ENCODE results near the gene KLRC3.
"Not testable (repeated sequence)": the region's sequence is repeated elsewhere in the genome, so short reads cannot be mapped to it uniquely, and the experiment has no call there.

KLRC3 gene

DNA sequence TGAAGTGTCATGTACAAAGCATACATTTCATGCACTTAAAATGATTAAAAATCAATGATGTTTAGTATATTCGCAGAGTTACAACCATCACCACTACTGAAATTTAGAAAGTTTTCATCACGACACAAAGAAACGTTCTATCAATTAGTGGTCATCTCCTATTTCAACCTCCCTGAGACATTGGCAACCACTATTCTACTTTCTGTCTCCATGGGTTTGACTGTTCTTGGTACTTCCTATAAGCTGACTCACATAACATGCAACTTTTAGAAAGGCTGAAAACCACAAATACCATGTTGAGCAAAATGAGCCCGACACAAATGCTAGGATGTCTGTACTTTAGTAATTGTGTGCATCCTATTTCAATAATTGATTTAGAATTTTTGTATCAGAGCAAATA, 10.2 kb upstream of the KLRC3 start:
- not testable (repeated sequence) for H3K9me3 ChIP-seq (replicated peaks in 1 of 11); H3K36me3 ChIP-seq; H4K20me1 ChIP-seq; H3K27me3 ChIP-seq; H3K4me1 ChIP-seq; H3K9ac ChIP-seq; H3K4me3 ChIP-seq; H3K27ac ChIP-seq; H3K4me2 ChIP-seq

DNA sequence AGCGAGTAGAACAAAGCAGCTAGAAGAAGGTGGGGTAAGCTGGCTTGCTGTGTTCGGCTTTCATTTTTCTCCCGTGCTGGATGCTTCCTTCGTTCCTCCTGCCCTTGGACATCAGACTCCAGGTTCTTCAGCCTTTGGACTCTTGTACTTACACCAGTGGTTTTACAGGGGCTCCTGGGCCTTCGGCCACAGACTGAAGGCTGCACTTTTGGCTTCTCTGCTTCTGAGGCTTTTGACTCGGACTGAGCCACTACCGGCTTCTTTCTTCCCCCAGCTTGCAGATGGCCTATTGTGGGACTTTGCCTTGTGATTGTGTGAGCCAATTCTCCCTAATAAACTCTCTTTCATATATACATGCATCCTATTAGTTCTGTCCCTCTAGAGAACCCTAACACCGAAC, 5.5 kb upstream of the KLRC3 start:
- H3K4me1 ChIP-seq; H3K27ac ChIP-seq; H3K4me2 ChIP-seq; H3K4me3 ChIP-seq; H3K9me3 ChIP-seq (replicated peaks in 1 of 11); H3K9ac ChIP-seq; H4K20me1 ChIP-seq; H3K27me3 ChIP-seq; H3K36me3 ChIP-seq: not testable (repeated sequence)

DNA sequence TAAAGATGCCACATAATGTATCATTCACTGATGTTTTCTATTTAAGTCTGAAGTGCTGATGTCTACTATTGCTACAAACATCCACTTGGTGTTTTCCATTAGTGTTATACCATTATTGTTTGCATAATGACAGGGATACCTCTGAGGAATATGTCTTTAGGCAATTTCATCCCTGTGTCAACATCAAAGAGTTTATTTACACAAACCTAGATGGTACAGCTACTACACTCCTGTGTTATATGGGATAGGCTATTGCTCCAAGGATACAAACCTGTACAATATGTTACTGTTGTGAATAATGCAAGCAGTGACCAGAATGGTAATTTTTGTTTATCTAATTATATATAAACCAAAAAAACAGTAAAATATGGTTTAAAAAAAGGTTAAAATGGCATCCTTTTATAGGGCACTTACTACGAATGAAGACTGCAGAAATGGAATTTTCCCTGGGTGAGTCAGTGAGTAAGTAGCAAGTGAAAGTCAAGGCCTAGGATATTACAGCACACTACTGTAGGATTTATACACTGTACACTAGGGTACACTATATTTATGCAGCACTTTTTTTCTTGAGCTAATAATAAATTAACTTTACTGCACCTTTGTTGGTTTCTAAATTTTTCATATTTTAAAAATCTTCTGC, 4.0 kb upstream of the KLRC3 start:
- H3K9ac ChIP-seq; H3K36me3 ChIP-seq; H3K4me2 ChIP-seq; H3K27me3 ChIP-seq; H3K4me3 ChIP-seq; H3K4me1 ChIP-seq; H3K9me3 ChIP-seq (replicated peaks in 1 of 11); H3K27ac ChIP-seq; H4K20me1 ChIP-seq: not testable (repeated sequence)

DNA sequence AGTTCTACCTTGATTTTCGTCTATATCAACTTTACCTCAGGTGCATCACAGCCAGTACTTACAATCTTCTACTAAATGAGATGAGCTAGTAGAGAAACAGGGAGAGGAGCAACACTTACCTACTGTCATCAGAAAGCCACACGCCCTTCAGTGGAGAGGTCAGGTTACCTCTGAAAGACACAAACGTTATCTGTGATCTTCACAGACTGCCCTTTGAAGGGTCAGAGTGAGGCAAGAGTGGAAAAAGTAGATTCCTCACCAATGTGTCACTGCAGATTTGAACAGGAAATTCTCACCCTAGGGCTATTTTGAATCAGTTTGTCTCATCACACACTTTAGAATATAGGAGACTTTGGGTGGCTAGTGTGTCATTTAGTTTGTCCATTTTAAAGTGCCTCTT, 1.8 kb upstream of the KLRC3 start:
- not testable (repeated sequence) for H3K9me3 ChIP-seq (replicated peaks in 1 of 11); H3K36me3 ChIP-seq; H3K4me1 ChIP-seq

DNA sequence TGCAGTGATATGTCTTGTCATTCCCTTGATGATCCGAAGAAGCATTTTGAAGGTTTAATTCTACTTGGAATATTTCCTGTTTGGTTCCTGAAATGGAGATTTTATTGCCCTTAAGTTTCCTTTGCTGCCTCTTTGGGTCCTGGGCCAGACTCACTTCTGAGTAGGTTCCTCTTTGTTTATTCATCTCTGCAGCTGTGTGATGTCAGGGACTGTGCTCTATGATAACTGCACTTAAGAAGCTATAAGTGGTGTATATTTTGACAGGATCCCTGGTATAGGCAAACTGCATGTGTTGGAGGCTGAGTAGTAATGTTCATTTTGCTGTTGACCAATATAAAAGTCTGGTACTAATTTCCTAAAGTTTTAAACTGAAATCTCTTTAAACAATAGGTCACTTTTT, 11.0 kb downstream of the KLRC3 start, which contains the start of gene KLRC4:
Gene KLRC4 (minus strand): TSS at position 366 of the 400 bp plus-strand sequence. CDS start 182 bp downstream, at position 184.
- no peak within 1 kb of the TSS for H3K4me2 ChIP-seq

More for the DNA sequence above, 1.8 kb upstream of the KLRC3 start:
- H3K4me3 ChIP-seq, H3K9ac ChIP-seq, H3K4me2 ChIP-seq, H4K20me1 ChIP-seq, H3K27me3 ChIP-seq, H3K27ac ChIP-seq: not testable (repeated sequence)

DNA sequence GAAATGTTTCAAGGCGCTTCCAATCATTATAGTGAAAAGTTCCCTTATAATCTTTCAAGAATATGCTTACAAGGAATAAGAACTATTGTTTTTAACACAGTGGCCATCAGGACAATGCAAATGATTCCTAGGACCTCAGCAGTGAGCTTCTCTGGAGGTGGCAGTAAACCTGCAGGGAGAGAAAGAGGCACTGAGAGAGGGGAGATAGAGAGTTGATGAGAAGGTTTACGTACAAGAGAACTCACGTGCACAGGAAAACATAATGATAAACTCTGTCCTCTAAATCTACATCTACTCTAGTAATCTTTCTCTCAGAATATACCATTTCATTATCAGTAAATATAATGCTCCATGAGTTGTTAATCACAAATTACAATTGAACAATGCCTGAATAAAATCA, 11.6 kb downstream of the KLRC3 start:
- Histone ChIP-seq H3K36me3 (no peaks in the 10 kb centered on the region), H3K4me1 (peaks cover 0 to 10% (median 6%) of the 10 kb centered on the region in 10 experiments; a peak in 11 of 20 replicates), H3K27me3 (no peaks in the 10 kb centered on the region), H3K27ac (no peak overlapping the region), H3K4me2 (no peak overlapping the region), H4K20me1 (no peaks in the 10 kb centered on the region), H3K9ac (no peak overlapping the region), H3K4me3 (no peak overlapping the region), H3K9me3 (replicated peaks in 1 of 11) (peaks cover 0 to 11% (median 5%) of the 10 kb centered on the region in 11 experiments; a peak in 7 of 22 replicates)
- TF ChIP-seq Cebpa-rat (IDR thresholded peaks at IDR 0.05): no peak

More for the DNA sequence above, 11.0 kb downstream of the KLRC3 start, which contains the start of gene KLRC4:
- Histone ChIP-seq H3K4me1 (peaks cover 0 to 10% (median 6%) of the 10 kb centered on the region in 10 experiments; a peak in 11 of 20 replicates), H3K27me3 (no peaks in the 10 kb centered on the region), H3K9ac (no peak within 1 kb of the TSS), H3K4me3 (no peak within 1 kb of the TSS), H3K36me3 (no peaks in the 10 kb centered on the region), H3K9me3 (replicated peaks in 1 of 11) (peaks cover 0 to 9% (median 5%) of the 10 kb centered on the region in 11 experiments; a peak in 7 of 22 replicates), H3K27ac (no peak within 1 kb of the TSS), H4K20me1 (no peaks in the 10 kb centered on the region)
- no peak for TF ChIP-seq Cebpa-rat (IDR thresholded peaks at IDR 0.05)

DNA sequence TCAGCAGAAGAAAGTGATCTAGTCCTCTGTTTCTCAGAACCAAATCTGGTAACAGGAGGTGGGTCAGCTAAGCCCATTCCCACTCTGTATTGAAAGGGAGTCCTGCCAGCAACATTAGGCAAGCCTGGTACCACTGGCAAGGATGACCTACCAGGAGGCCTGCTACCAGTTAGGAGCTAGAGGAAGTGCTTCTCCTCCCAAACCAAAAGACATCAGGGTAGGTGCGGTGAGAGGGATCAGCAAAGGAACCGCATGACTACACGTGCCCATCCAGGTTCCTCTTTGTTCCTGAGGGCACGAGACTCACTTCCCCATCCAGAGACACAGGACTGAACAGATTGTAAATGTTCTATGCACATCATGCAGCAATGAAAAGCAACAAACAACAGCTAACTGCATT, 13.7 kb downstream of the KLRC3 start:
- Histone ChIP-seq H4K20me1 (no peaks in the 10 kb centered on the region), H3K27me3 (no peaks in the 10 kb centered on the region), H3K9me3 (replicated peaks in 1 of 11) (peaks cover 0 to 11% (median 5%) of the 10 kb centered on the region in 11 experiments; a peak in 7 of 22 replicates), H3K4me2 (peak overlapping the region in 6 of 11 experiments; percentile 27 to 62 (median 46); a peak in 11 of 22 replicates), H3K9ac (no peak overlapping the region), H3K36me3 (no peaks in the 10 kb centered on the region), H3K4me1 (peaks cover 0 to 10% (median 6%) of the 10 kb centered on the region in 10 experiments; a peak in 11 of 20 replicates), H3K27ac (no peak overlapping the region), H3K4me3 (no peak overlapping the region)
- TF ChIP-seq Cebpa-rat (IDR thresholded peaks at IDR 0.05): no peak

DNA sequence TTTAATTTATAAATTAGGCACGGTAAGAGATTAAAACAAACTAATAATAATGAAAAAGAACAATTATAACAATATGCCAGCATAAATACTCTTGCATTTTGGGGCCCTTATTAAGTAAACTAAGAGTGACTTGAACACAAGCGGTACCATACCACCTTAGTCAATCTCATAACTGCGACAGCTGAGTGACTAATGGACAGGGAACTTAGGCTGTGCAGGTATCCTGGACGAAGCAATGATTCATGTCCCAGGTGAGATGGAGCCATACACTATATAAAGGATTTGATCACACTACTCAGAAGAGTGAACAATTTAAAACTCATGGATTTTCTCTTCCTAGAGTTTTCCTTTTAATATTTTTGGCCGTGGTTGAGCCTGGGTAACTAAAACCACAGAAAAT, 15.1 kb downstream of the KLRC3 start:
- no peaks in the 10 kb centered on the region for H3K27me3 ChIP-seq
- peaks cover 0 to 11% (median 5%) of the 10 kb centered on the region in 11 experiments; a peak in 7 of 22 replicates for H3K9me3 ChIP-seq (replicated peaks in 1 of 11)
- no peak overlapping the region for H3K9ac ChIP-seq
- peaks cover 0 to 10% (median 6%) of the 10 kb centered on the region in 10 experiments; a peak in 11 of 20 replicates for H3K4me1 ChIP-seq
- no peak overlapping the region for H3K4me2 ChIP-seq
- H3K36me3 ChIP-seq: no peaks in the 10 kb centered on the region
- TF ChIP-seq Cebpa-rat (IDR thresholded peaks at IDR 0.05): no peak
- no peak overlapping the region for H3K4me3 ChIP-seq
- H3K27ac ChIP-seq: no peak overlapping the region
- no peaks in the 10 kb centered on the region for H4K20me1 ChIP-seq

DNA sequence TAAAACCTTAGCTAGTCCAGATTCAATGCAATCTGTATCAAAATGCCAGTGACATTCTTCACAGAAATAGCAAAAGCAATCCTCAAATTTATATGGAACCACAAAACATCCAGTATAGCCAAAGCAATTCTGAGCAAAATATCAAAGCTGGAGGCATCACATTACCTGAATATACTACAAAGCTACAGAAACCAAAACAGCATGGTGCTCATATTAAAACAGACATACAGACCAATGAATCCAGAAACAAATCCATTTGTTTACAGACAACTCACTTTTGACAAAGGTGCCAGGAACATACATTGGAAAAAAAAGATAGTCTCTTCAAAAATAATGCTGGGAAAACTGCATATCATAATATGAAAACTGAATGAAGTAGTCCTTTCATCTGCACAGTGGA, 15.6 kb downstream of the KLRC3 start:
- H3K4me3 ChIP-seq: no peak overlapping the region
- no peaks in the 10 kb centered on the region for H3K27me3 ChIP-seq
- no peak overlapping the region for H3K4me2 ChIP-seq
- H4K20me1 ChIP-seq: no peaks in the 10 kb centered on the region
- TF ChIP-seq Cebpa-rat (IDR thresholded peaks at IDR 0.05): no peak
- peaks cover 0 to 10% (median 6%) of the 10 kb centered on the region in 10 experiments; a peak in 11 of 20 replicates for H3K4me1 ChIP-seq
- no peak overlapping the region for H3K27ac ChIP-seq
- no peaks in the 10 kb centered on the region for H3K36me3 ChIP-seq
- H3K9ac ChIP-seq: no peak overlapping the region
- peaks cover 0 to 11% (median 5%) of the 10 kb centered on the region in 11 experiments; a peak in 9 of 22 replicates for H3K9me3 ChIP-seq (replicated peaks in 1 of 11)

DNA sequence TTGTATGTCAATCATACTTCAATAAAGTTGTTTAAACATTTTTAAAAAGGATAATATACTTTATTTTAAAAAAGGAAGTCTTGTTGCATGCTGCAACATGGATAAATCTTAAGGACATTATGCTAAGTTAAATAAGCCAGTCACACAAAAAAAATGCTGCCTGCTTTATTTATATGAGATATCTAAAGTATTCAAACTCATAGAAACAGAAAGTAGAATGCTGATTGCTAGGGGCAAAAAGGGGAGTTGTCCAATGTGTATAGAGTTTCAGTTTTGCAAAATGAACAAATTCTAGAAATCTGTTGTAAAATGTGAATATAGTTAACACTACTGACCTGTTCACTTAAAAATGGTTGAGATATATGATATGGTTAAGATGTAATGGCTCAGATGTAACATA, 19.6 kb downstream of the KLRC3 start:
- H3K27ac ChIP-seq: no peak overlapping the region
- H3K4me3 ChIP-seq: no peak overlapping the region
- H3K36me3 ChIP-seq: no peaks in the 10 kb centered on the region
- TF ChIP-seq Cebpa-rat (IDR thresholded peaks at IDR 0.05): no peak
- peaks cover 7 to 25% (median 21%) of the 10 kb centered on the region in 10 experiments for H3K4me1 ChIP-seq
- no peaks in the 10 kb centered on the region for H4K20me1 ChIP-seq
- H3K4me2 ChIP-seq: no peak overlapping the region
- H3K9ac ChIP-seq: no peak overlapping the region
- no peaks in the 10 kb centered on the region for H3K27me3 ChIP-seq
- peaks cover 0 to 11% (median 5%) of the 10 kb centered on the region in 11 experiments; a peak in 10 of 22 replicates for H3K9me3 ChIP-seq (replicated peaks in 1 of 11)
